ENCODE results near the gene RPS25.

Gene RPS25

GRCh38 chr11:119028346-119029068 is 10.4 kb upstream of the RPS25 start:
- no peak overlapping the region for H3K4me3 ChIP-seq (ENCODE audit: low read depth, low read length)
- H2BK120ac ChIP-seq (ENCODE audit: insufficient read depth, low read length, poor library complexity): no peak overlapping the region
- peak overlapping the region; percentile 20 for H3K4me2 ChIP-seq (ENCODE audit: low read length)
- DNase-seq: no peak
- H3K36me3 ChIP-seq (ENCODE audit: control insufficient read depth in 1 of 2, insufficient read depth in 2 of 2, low read length in 2 of 2): peaks cover 22 to 35% of the 10 kb centered on the region in 2 experiments
- no peak overlapping the region for H4K8ac ChIP-seq (ENCODE audit: low read depth, low read length)
- peaks cover 10% of the 10 kb centered on the region for H3K79me2 ChIP-seq (ENCODE audit: control insufficient read depth, insufficient read depth, low read length, poor library complexity)
- H3K27ac ChIP-seq (ENCODE audit: low read depth, low read length): no peak overlapping the region
- H4K91ac ChIP-seq (ENCODE audit: low read depth, low read length): peak overlapping the region; percentile 8
- no peak overlapping the region for H2BK5ac ChIP-seq (ENCODE audit: low read depth, low read length, poor library complexity)
- H2AK5ac ChIP-seq (ENCODE audit: low read length): no peak overlapping the region
- no peak overlapping the region for H3K18ac ChIP-seq (ENCODE audit: low read length)
- H3K79me1 ChIP-seq (ENCODE audit: low read length): peaks cover 5% of the 10 kb centered on the region
- H3K4me1 ChIP-seq (ENCODE audit: control insufficient read depth in 1 of 2, insufficient read depth in 2 of 2, low read length in 2 of 2): peaks cover 32 to 45% of the 10 kb centered on the region in 2 experiments
- H3K9me3 ChIP-seq (ENCODE audit: insufficient read depth, low read depth, low read length): peaks cover 2% of the 10 kb centered on the region
- no peak overlapping the region for H3K14ac ChIP-seq (ENCODE audit: low read length)
- H2AFZ ChIP-seq (ENCODE audit: insufficient read depth, low read length, poor library complexity): no peak overlapping the region
- no peak overlapping the region for H3K4ac ChIP-seq (ENCODE audit: low read depth, low read length)
- no peaks in the 10 kb centered on the region for H3K27me3 ChIP-seq (ENCODE audit: insufficient read depth, low read length)
- no peak overlapping the region for H3K9ac ChIP-seq (ENCODE audit: low read length)
- no peak overlapping the region for H2BK12ac ChIP-seq (ENCODE audit: low read length)
- H4K12ac ChIP-seq (ENCODE audit: low read depth, low read length): no peak overlapping the region
- H3K23ac ChIP-seq (ENCODE audit: low read length): no peak overlapping the region
- WGBS (ENCODE audit: extremely low coverage, insufficient coverage, insufficient read length): no CpG with 5 or more reads among the region's 9 CpGs

GRCh38 chr11:119027561-119028345 is 9.6 kb upstream of the RPS25 start:
- H2BK120ac ChIP-seq (ENCODE audit: insufficient read depth, low read length, poor library complexity): no peak overlapping the region
- no peak overlapping the region for H4K8ac ChIP-seq (ENCODE audit: low read depth, low read length)
- no peak overlapping the region for H2AK5ac ChIP-seq (ENCODE audit: low read length)
- no peak overlapping the region for H3K4me2 ChIP-seq (ENCODE audit: low read length)
- H3K27ac ChIP-seq (ENCODE audit: low read depth, low read length): no peak overlapping the region
- H3K4me1 ChIP-seq (ENCODE audit: control insufficient read depth in 1 of 2, insufficient read depth in 2 of 2, low read length in 2 of 2): peaks cover 32 to 45% of the 10 kb centered on the region in 2 experiments
- no peaks in the 10 kb centered on the region for H3K27me3 ChIP-seq (ENCODE audit: insufficient read depth, low read length)
- no peak overlapping the region for H3K23ac ChIP-seq (ENCODE audit: low read length)
- H2BK12ac ChIP-seq (ENCODE audit: low read length): no peak overlapping the region
- H3K14ac ChIP-seq (ENCODE audit: low read length): no peak overlapping the region
- H3K4ac ChIP-seq (ENCODE audit: low read depth, low read length): no peak overlapping the region
- no peak overlapping the region for H2BK5ac ChIP-seq (ENCODE audit: low read depth, low read length, poor library complexity)
- no CpG with 5 or more reads among the region's 9 CpGs for WGBS (ENCODE audit: extremely low coverage, insufficient coverage, insufficient read length)
- H4K91ac ChIP-seq (ENCODE audit: low read depth, low read length): no peak overlapping the region
- peaks cover 10% of the 10 kb centered on the region for H3K79me2 ChIP-seq (ENCODE audit: control insufficient read depth, insufficient read depth, low read length, poor library complexity)
- no peak overlapping the region for H2AFZ ChIP-seq (ENCODE audit: insufficient read depth, low read length, poor library complexity)
- H4K12ac ChIP-seq (ENCODE audit: low read depth, low read length): no peak overlapping the region
- no peak overlapping the region for H3K4me3 ChIP-seq (ENCODE audit: low read depth, low read length)
- H3K36me3 ChIP-seq (ENCODE audit: control insufficient read depth in 1 of 2, insufficient read depth in 2 of 2, low read length in 2 of 2): peaks cover 26 to 40% of the 10 kb centered on the region in 2 experiments
- H3K79me1 ChIP-seq (ENCODE audit: low read length): peaks cover 5% of the 10 kb centered on the region
- no peak overlapping the region for H3K18ac ChIP-seq (ENCODE audit: low read length)
- peaks cover 2% of the 10 kb centered on the region for H3K9me3 ChIP-seq (ENCODE audit: insufficient read depth, low read depth, low read length)
- no peak for DNase-seq
- no peak overlapping the region for H3K9ac ChIP-seq (ENCODE audit: low read length)

DNA sequence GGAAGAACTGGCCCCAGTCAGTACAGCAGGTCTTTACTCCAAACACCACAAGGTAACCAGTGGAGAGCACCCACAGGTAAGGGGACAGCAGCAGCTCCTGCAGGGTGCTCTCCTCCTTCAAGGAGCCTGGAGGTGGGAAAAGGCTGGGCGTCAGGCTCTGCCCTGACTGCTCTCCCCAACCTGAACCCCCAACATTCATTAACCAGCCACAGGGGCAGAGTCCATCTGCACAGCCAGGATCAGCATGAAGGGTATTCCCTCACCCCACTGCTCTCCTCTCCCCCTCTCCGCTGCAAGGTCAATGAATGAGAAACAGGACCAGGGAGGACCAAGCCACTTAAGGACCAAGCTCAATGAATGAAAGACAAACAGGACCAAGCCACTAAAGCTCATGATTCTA is 8.8 kb upstream of the RPS25 start:
- no CpG with 5 or more reads among the region's 2 CpGs for WGBS (ENCODE audit: extremely low coverage, insufficient coverage, insufficient read length)
- peaks cover 2% of the 10 kb centered on the region for H3K9me3 ChIP-seq (ENCODE audit: insufficient read depth, low read depth, low read length)
- H2BK12ac ChIP-seq (ENCODE audit: low read length): no peak overlapping the region
- peaks cover 32 to 45% of the 10 kb centered on the region in 2 experiments for H3K4me1 ChIP-seq (ENCODE audit: control insufficient read depth in 1 of 2, insufficient read depth in 2 of 2, low read length in 2 of 2)
- H2AK5ac ChIP-seq (ENCODE audit: low read length): no peak overlapping the region
- H3K4me2 ChIP-seq (ENCODE audit: low read length): no peak overlapping the region
- H4K12ac ChIP-seq (ENCODE audit: low read depth, low read length): no peak overlapping the region
- no peak for DNase-seq
- H4K91ac ChIP-seq (ENCODE audit: low read depth, low read length): no peak overlapping the region
- peaks cover 5% of the 10 kb centered on the region for H3K79me1 ChIP-seq (ENCODE audit: low read length)
- no peak overlapping the region for H3K9ac ChIP-seq (ENCODE audit: low read length)
- H2BK120ac ChIP-seq (ENCODE audit: insufficient read depth, low read length, poor library complexity): no peak overlapping the region
- no peak overlapping the region for H3K14ac ChIP-seq (ENCODE audit: low read length)
- no peak overlapping the region for H3K18ac ChIP-seq (ENCODE audit: low read length)
- no peak overlapping the region for H4K8ac ChIP-seq (ENCODE audit: low read depth, low read length)
- no peak overlapping the region for H3K27ac ChIP-seq (ENCODE audit: low read depth, low read length)
- H3K4ac ChIP-seq (ENCODE audit: low read depth, low read length): no peak overlapping the region
- peaks cover 32 to 43% of the 10 kb centered on the region in 2 experiments for H3K36me3 ChIP-seq (ENCODE audit: control insufficient read depth in 1 of 2, insufficient read depth in 2 of 2, low read length in 2 of 2)
- H3K4me3 ChIP-seq (ENCODE audit: low read depth, low read length): no peak overlapping the region
- no peak overlapping the region for H2AFZ ChIP-seq (ENCODE audit: insufficient read depth, low read length, poor library complexity)
- H3K23ac ChIP-seq (ENCODE audit: low read length): no peak overlapping the region
- H3K79me2 ChIP-seq (ENCODE audit: control insufficient read depth, insufficient read depth, low read length, poor library complexity): peaks cover 10% of the 10 kb centered on the region
- H3K27me3 ChIP-seq (ENCODE audit: insufficient read depth, low read length): no peaks in the 10 kb centered on the region
- H2BK5ac ChIP-seq (ENCODE audit: low read depth, low read length, poor library complexity): no peak overlapping the region

- H4K8ac ChIP-seq (ENCODE audit: low read depth, low read length): peak overlapping the region; percentile 40
- H3K4me1 ChIP-seq (ENCODE audit: control insufficient read depth in 1 of 2, insufficient read depth in 2 of 2, low read length in 2 of 2): peaks cover 32 to 45% of the 10 kb centered on the region in 2 experiments
- H2AFZ ChIP-seq (ENCODE audit: insufficient read depth, low read length, poor library complexity): no peak overlapping the region
- H3K79me1 ChIP-seq (ENCODE audit: low read length): peaks cover 5% of the 10 kb centered on the region
- H4K12ac ChIP-seq (ENCODE audit: low read depth, low read length): no peak overlapping the region
- no peaks in the 10 kb centered on the region for H3K27me3 ChIP-seq (ENCODE audit: insufficient read depth, low read length)
- H3K36me3 ChIP-seq (ENCODE audit: control insufficient read depth in 1 of 2, insufficient read depth in 2 of 2, low read length in 2 of 2): peaks cover 34 to 47% of the 10 kb centered on the region in 2 experiments
- H2AK5ac ChIP-seq (ENCODE audit: low read length): no peak overlapping the region
- DNase-seq: no peak
- no peak overlapping the region for H3K23ac ChIP-seq (ENCODE audit: low read length)
- no CpG with 5 or more reads among the region's 16 CpGs for WGBS (ENCODE audit: extremely low coverage, insufficient coverage, insufficient read length)
- peak overlapping the region; percentile 22 for H3K14ac ChIP-seq (ENCODE audit: low read length)
- H3K9ac ChIP-seq (ENCODE audit: low read length): no peak overlapping the region
- H2BK12ac ChIP-seq (ENCODE audit: low read length): no peak overlapping the region
- peak overlapping the region; percentile 43 for H4K91ac ChIP-seq (ENCODE audit: low read depth, low read length)
- no peak overlapping the region for H3K4me3 ChIP-seq (ENCODE audit: low read depth, low read length)
- peaks cover 2% of the 10 kb centered on the region for H3K9me3 ChIP-seq (ENCODE audit: insufficient read depth, low read depth, low read length)
- H3K4me2 ChIP-seq (ENCODE audit: low read length): no peak overlapping the region
- peak overlapping the region; percentile 5 for H2BK5ac ChIP-seq (ENCODE audit: low read depth, low read length, poor library complexity)
- peak overlapping the region; percentile 42 for H3K18ac ChIP-seq (ENCODE audit: low read length)
- H3K79me2 ChIP-seq (ENCODE audit: control insufficient read depth, insufficient read depth, low read length, poor library complexity): peaks cover 10% of the 10 kb centered on the region
- H3K4ac ChIP-seq (ENCODE audit: low read depth, low read length): no peak overlapping the region
- H3K27ac ChIP-seq (ENCODE audit: low read depth, low read length): peak overlapping the region; percentile 57
- H2BK120ac ChIP-seq (ENCODE audit: insufficient read depth, low read length, poor library complexity): peak overlapping the region; percentile 28
Measured at GRCh38 chr11:119025978-119026766, 8.0 kb upstream of the RPS25 start.
